Body of pancreas (tissue), 4 donors: ENCODE results near the gene ST6GALNAC4.

ENCODE experiments used
- POLR2A ChIP-seq, 3 donors: fragments of 450-650 bp; IDR thresholded peaks; one replicate each; pipeline ENCODE4 v1.6.1; 2016; ENCODE audit warnings: antibody characterized with exemption in 3 of 3, mild to moderate bottlenecking in 2 of 3
- TF ChIP-seq, protein P1 (sequence below), 7 experiments: fragments of 450-650 bp in 4 of 7; fragments of 200-600 bp in 3 of 7; sonication (generic) in 3 of 7; IDR thresholded peaks; one replicate each; pipeline ENCODE4 v1.5.1; 2016 to 2019; ENCODE audit warnings: antibody characterized with exemption in 7 of 7

DNA sequence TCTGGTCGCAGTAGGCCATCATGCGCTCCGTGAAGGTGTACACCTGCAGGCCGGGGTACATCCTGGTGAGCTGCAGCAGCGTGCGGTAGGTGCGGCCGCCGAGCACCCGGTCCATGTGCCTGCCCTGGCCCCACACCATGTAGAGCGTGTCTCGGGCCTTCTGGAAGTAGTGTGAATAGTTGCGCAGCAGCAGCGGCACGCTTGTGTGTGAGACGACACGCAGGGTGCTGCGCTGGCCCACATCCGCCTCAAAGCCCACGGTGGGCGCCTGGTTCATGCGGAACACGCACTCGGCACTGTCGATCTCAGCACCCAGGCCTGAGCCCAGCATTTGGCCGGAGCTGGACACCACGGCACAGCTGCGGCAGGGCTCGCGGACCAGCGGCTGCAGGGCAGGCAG lies 4.5 kb downstream of the ST6GALNAC4 start:
- TF ChIP-seq, protein P1, sequence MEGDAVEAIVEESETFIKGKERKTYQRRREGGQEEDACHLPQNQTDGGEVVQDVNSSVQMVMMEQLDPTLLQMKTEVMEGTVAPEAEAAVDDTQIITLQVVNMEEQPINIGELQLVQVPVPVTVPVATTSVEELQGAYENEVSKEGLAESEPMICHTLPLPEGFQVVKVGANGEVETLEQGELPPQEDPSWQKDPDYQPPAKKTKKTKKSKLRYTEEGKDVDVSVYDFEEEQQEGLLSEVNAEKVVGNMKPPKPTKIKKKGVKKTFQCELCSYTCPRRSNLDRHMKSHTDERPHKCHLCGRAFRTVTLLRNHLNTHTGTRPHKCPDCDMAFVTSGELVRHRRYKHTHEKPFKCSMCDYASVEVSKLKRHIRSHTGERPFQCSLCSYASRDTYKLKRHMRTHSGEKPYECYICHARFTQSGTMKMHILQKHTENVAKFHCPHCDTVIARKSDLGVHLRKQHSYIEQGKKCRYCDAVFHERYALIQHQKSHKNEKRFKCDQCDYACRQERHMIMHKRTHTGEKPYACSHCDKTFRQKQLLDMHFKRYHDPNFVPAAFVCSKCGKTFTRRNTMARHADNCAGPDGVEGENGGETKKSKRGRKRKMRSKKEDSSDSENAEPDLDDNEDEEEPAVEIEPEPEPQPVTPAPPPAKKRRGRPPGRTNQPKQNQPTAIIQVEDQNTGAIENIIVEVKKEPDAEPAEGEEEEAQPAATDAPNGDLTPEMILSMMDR (IDR thresholded peaks at IDR 0.05), result no peak
- no peak for TF ChIP-seq POLR2A (IDR thresholded peaks at IDR 0.05)
